H9 (cell line): Measurements from ENCODE around the gene C2orf72. TPM values are rescaled to one million over a fixed set of nuclear protein-coding genes. Genes with fewer than 3 reads are reported as not detected.

Experiments
- DNase-seq: peaks from one replicate; pipeline ENCODE4 v3.0.0-alpha.2; 2017
- H2AFZ ChIP-seq: one replicate; pipeline ENCODE4 v1.6.1; 2013; ENCODE audit warnings: mild to moderate bottlenecking, low read length, control low read depth, moderate library complexity
- H2AK5ac ChIP-seq: 2 replicates; pipeline ENCODE4 v1.6.1; 2013; ENCODE audit warnings: low read length, control low read depth, mixed read lengths; ENCODE audit not compliant: insufficient read length
- H2BK120ac ChIP-seq: one replicate; pipeline ENCODE4 v1.6.1; 2013; ENCODE audit warnings: low read depth, mild to moderate bottlenecking, low read length, control low read depth, inconsistent platforms; ENCODE audit not compliant: poor library complexity, severe bottlenecking
- H2BK12ac ChIP-seq: 2 replicates; pipeline ENCODE4 v1.6.1; 2013; ENCODE audit warnings: low read length, control low read depth, mixed read lengths, low read depth; ENCODE audit not compliant: insufficient read length
- H2BK15ac ChIP-seq: 2 replicates; pipeline ENCODE4 v1.6.1; 2013; ENCODE audit warnings: low read depth, low read length, control low read depth
- H2BK20ac ChIP-seq: one replicate; pipeline ENCODE4 v1.6.1; 2013; ENCODE audit warnings: low read depth, mild to moderate bottlenecking, low read length, control low read depth, inconsistent platforms; ENCODE audit not compliant: poor library complexity, severe bottlenecking
- H2BK5ac ChIP-seq: 2 replicates; pipeline ENCODE4 v1.6.1; 2013; ENCODE audit warnings: low read length, control low read depth, mixed read lengths; ENCODE audit not compliant: insufficient read length
- H3K14ac ChIP-seq: 2 replicates; pipeline ENCODE4 v1.6.1; 2013; ENCODE audit warnings: low read length, control low read depth; ENCODE audit not compliant: insufficient read depth
- H3K18ac ChIP-seq: 2 replicates; pipeline ENCODE4 v1.6.1; 2013; ENCODE audit warnings: low read depth, mild to moderate bottlenecking, mixed read lengths, low read length, control low read depth; ENCODE audit not compliant: insufficient read length
- H3K23ac ChIP-seq: 2 replicates; pipeline ENCODE4 v1.6.1; 2013; ENCODE audit warnings: low read length, control low read depth, mixed read lengths, low read depth; ENCODE audit not compliant: insufficient read length
- H3K23me2 ChIP-seq: 2 replicates; pipeline ENCODE4 v1.6.1; 2013; ENCODE audit warnings: low read depth, mild to moderate bottlenecking, mixed read lengths, low read length, control low read depth; ENCODE audit not compliant: insufficient read length, poor library complexity, severe bottlenecking
- H3K27ac ChIP-seq: 2 replicates; pipeline ENCODE4 v1.5.1; 2013; ENCODE audit warnings: low read length, control low read depth, mixed read lengths, low read depth; ENCODE audit not compliant: insufficient read length
- H3K27me3 ChIP-seq: 2 replicates; pipeline ENCODE4 v1.6.1; 2013; ENCODE audit warnings: low read length, control low read depth, inconsistent platforms; ENCODE audit not compliant: insufficient read depth
- H3K4ac ChIP-seq: 2 replicates; pipeline ENCODE4 v1.6.1; 2013; ENCODE audit warnings: low read depth, mild to moderate bottlenecking, control low read depth, inconsistent platforms, low read length, moderate library complexity
- H3K4me1 ChIP-seq: 2 replicates; pipeline ENCODE4 v1.6.1; 2013; ENCODE audit warnings: low read length, control low read depth, inconsistent platforms; ENCODE audit not compliant: insufficient read depth
- H3K4me2 ChIP-seq: 2 replicates; pipeline ENCODE4 v1.6.1; 2013; ENCODE audit warnings: low read length, control low read depth, mixed read lengths; ENCODE audit not compliant: insufficient read length, insufficient read depth
- H3K56ac ChIP-seq: 2 replicates; pipeline ENCODE4 v1.6.1; 2013; ENCODE audit warnings: low read depth, mild to moderate bottlenecking, mixed read lengths, low read length, control low read depth; ENCODE audit not compliant: insufficient read length
- H3K79me1 ChIP-seq: 2 replicates; pipeline ENCODE4 v1.6.1; 2013; ENCODE audit warnings: low read depth, mild to moderate bottlenecking, moderate library complexity, low read length, control low read depth, inconsistent platforms; ENCODE audit not compliant: insufficient read depth, poor library complexity, severe bottlenecking
- H3K79me2 ChIP-seq: 2 replicates; pipeline ENCODE4 v1.6.1; 2013; ENCODE audit warnings: low read length, control low read depth, inconsistent platforms; ENCODE audit not compliant: insufficient read depth
- H3K9ac ChIP-seq: 2 replicates; pipeline ENCODE4 v1.6.1; 2013; ENCODE audit warnings: low read length, control low read depth, mixed read lengths; ENCODE audit not compliant: insufficient read length; ENCODE audit errors: extremely low read depth
- H3K9me3 ChIP-seq: one replicate; pipeline ENCODE4 v1.6.1; 2013; ENCODE audit warnings: low read depth, low read length, inconsistent platforms; ENCODE audit not compliant: control insufficient read depth
- H3T11ph ChIP-seq: one replicate; pipeline ENCODE4 v1.6.1; 2013; ENCODE audit warnings: mild to moderate bottlenecking, low read length, control low read depth, inconsistent platforms
- H4K20me1 ChIP-seq: one replicate; pipeline ENCODE4 v1.6.1; 2013; ENCODE audit not compliant: control insufficient read depth, insufficient read length, insufficient read depth
- H4K5ac ChIP-seq: 2 replicates; pipeline ENCODE4 v1.6.1; 2013; ENCODE audit warnings: low read depth, mild to moderate bottlenecking, mixed read lengths, low read length, control low read depth; ENCODE audit not compliant: insufficient read length
- H4K8ac ChIP-seq: replicated peaks from 2 replicates; pipeline ENCODE4 v1.6.1; 2013; ENCODE audit warnings: low read length, control low read depth, mixed read lengths, low read depth; ENCODE audit not compliant: insufficient read length
- H4K91ac ChIP-seq: 2 replicates; pipeline ENCODE4 v1.6.1; 2013; ENCODE audit warnings: low read depth, mild to moderate bottlenecking, moderate library complexity, mixed read lengths, low read length, control low read depth; ENCODE audit not compliant: insufficient read length
- H3K27ac Mint-ChIP-seq, 3 experiments: 2 replicates in 2 of 3; 3 replicates in 1 of 3; pipeline ENCODE4 v1.8.0; 2020 to 2021; ENCODE audit warnings: mixed read lengths in 3 of 3, mild to moderate bottlenecking in 1 of 3, moderate library complexity in 1 of 3
- H3K27me3 Mint-ChIP-seq: 2 replicates; pipeline ENCODE4 v1.8.0; 2021; ENCODE audit warnings: low read depth, mild to moderate bottlenecking, moderate library complexity, mixed read lengths
- H3K36me3 Mint-ChIP-seq, 3 experiments: 2 replicates in 2 of 3; 3 replicates in 1 of 3; pipeline ENCODE4 v1.8.0; 2020 to 2021; ENCODE audit warnings: low read depth in 3 of 3, mixed read lengths in 3 of 3; ENCODE audit not compliant: insufficient read depth in 1 of 3
- H3K4me1 Mint-ChIP-seq, 2 experiments: 2 replicates each; pipeline ENCODE4 v1.8.0; 2020; ENCODE audit warnings: mixed read lengths in 2 of 2
- H3K4me3 Mint-ChIP-seq, 2 experiments: 2 replicates in 1 of 2; 3 replicates in 1 of 2; pipeline ENCODE4 v1.8.0; 2020 to 2021; ENCODE audit warnings: mild to moderate bottlenecking in 2 of 2, mixed read lengths in 2 of 2, moderate library complexity in 1 of 2
- H3K9me3 Mint-ChIP-seq, 2 experiments: 2 replicates in 1 of 2; 3 replicates in 1 of 2; pipeline ENCODE4 v1.8.0; 2020; ENCODE audit warnings: mild to moderate bottlenecking in 2 of 2, mixed read lengths in 2 of 2, moderate library complexity in 1 of 2
- WGBS: extraction: QIAGEN DNeasy Blood & Tissue Kit; methylation state at CpG from one replicate; pipeline ENCODE4 v1.1.7; 2013; ENCODE audit warnings: missing lambda C conversion rate, low lambda C conversion rate, mixed read lengths; ENCODE audit not compliant: insufficient read length; ENCODE audit errors: extremely low coverage; 5-methylcytosine and 5-hydroxymethylcytosine counted together
- total RNA-seq: library from RNA; stranded (reverse); gene quantifications from 2 replicates; pipeline ENCODE4 v1.2.1, GENCODE V29; 2021
- TF ChIP-seq, protein P1 (sequence below): fragments of 200-600 bp; sonication (generic); conservative IDR thresholded peaks from 3 replicates; pipeline ENCODE4 v1.8.0; 2021; ENCODE audit warnings: antibody characterized with exemption, mild to moderate bottlenecking

C2orf72 gene
- total RNA-seq, 1 experiment from 2014 or later, result 1.0 TPM

DNA sequence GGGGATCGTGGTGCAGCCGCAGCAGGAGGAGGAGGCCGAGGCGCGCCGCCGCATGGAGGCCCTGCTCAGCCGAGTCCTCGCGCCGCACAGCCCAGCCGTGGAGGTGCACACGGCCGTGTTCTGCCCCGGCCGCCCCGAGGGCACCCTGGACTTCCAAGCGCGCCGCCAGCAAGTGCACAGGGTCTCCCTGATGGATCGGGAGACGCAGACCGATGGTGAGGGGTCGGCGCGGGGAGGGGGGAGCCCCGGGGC, 46.5 kb upstream of the C2orf72 start:
- H3K27me3 Mint-ChIP-seq, result peaks cover 6% of the 10 kb centered on the region
- H3K23me2 ChIP-seq, result no peaks in the 10 kb centered on the region
- H2AK5ac ChIP-seq, result no peak overlapping the region
- no peak overlapping the region for H2AFZ ChIP-seq
- no peak overlapping the region for H3K4me2 ChIP-seq
- no peak overlapping the region for H3K27ac ChIP-seq
- no peak overlapping the region for H3K27ac Mint-ChIP-seq
- H3K79me2 ChIP-seq, result no peaks in the 10 kb centered on the region
- H2BK12ac ChIP-seq, result no peak overlapping the region
- H3K4ac ChIP-seq, result no peak overlapping the region
- H4K91ac ChIP-seq, result no peak overlapping the region
- H2BK15ac ChIP-seq, result no peak overlapping the region
- no peak overlapping the region for H4K5ac ChIP-seq
- H3K9me3 Mint-ChIP-seq, result no peaks in the 10 kb centered on the region
- H2BK120ac ChIP-seq, result no peak overlapping the region
- no peaks in the 10 kb centered on the region for H3K27me3 ChIP-seq
- H3K79me1 ChIP-seq, result no peaks in the 10 kb centered on the region
- H3K23ac ChIP-seq, result no peak overlapping the region
- peaks cover 8 to 12% of the 10 kb centered on the region in 2 experiments for H3K4me1 Mint-ChIP-seq
- H3K9me3 ChIP-seq, result no peaks in the 10 kb centered on the region
- no peaks in the 10 kb centered on the region for H3K36me3 Mint-ChIP-seq
- no peaks in the 10 kb centered on the region for H3K4me1 ChIP-seq
- TF ChIP-seq, protein P1, sequence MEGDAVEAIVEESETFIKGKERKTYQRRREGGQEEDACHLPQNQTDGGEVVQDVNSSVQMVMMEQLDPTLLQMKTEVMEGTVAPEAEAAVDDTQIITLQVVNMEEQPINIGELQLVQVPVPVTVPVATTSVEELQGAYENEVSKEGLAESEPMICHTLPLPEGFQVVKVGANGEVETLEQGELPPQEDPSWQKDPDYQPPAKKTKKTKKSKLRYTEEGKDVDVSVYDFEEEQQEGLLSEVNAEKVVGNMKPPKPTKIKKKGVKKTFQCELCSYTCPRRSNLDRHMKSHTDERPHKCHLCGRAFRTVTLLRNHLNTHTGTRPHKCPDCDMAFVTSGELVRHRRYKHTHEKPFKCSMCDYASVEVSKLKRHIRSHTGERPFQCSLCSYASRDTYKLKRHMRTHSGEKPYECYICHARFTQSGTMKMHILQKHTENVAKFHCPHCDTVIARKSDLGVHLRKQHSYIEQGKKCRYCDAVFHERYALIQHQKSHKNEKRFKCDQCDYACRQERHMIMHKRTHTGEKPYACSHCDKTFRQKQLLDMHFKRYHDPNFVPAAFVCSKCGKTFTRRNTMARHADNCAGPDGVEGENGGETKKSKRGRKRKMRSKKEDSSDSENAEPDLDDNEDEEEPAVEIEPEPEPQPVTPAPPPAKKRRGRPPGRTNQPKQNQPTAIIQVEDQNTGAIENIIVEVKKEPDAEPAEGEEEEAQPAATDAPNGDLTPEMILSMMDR, result no peak
- DNase-seq, result no peak
- no peak overlapping the region for H3K9ac ChIP-seq
- H3K56ac ChIP-seq, result no peak overlapping the region
- no peak overlapping the region for H2BK20ac ChIP-seq
- H3K4me3 Mint-ChIP-seq, result no peak overlapping the region
- no peak overlapping the region for H2BK5ac ChIP-seq
- H4K8ac ChIP-seq, result no peak overlapping the region
- no peak overlapping the region for H3T11ph ChIP-seq
- H3K18ac ChIP-seq, result no peak overlapping the region
- no CpG with 5 or more reads among the region's 27 CpGs for WGBS
- H3K14ac ChIP-seq, result no peak overlapping the region
- H4K20me1 ChIP-seq, result no peaks in the 10 kb centered on the region
